ENCODE measurements around the gene SGK2. TPM values are rescaled to one million over a fixed set of nuclear protein-coding genes. Genes with fewer than 3 reads are reported as not detected.

SGK2 gene
- total and polyA plus RNA-seq, 2 experiments from 2014 or later: 0.42 TPM; not detected in 1

- TF ChIP-seq ZNF462 (CRISPR knock-in tag; IDR thresholded peaks at IDR 0.05) (no peak), EZH2phosphoT487 (IDR thresholded peaks at IDR 0.05; ENCODE audit: unreplicated experiment) (no peak)
These were observed 8.4 kb upstream of the SGK2 start (continued) for GRCh38 chr20:43550456-43550855.

- Mint-ChIP-seq H3K4me1 (peaks cover 7% of the 10 kb centered on the region; the same call in 2 of the 3 replicates), H3K9me3 (no peaks in the 10 kb centered on the region), H3K4me3 (no peak overlapping the region), H3K27ac (no peak overlapping the region), H3K36me3 (ENCODE audit: low read depth) (no peaks in the 10 kb centered on the region; the same call in 2 of the 3 replicates), H3K27me3 (ENCODE audit: insufficient read depth, low read depth, poor library complexity) (peaks cover 3% of the 10 kb centered on the region)
- no peaks in the 10 kb centered on the region for H3K36me3 ChIP-seq (ENCODE audit: insufficient read depth)
- no peaks in the 10 kb centered on the region for H3K4me1 ChIP-seq (ENCODE audit: insufficient read depth)
- no peaks in the 10 kb centered on the region for H4K20me1 ChIP-seq (replicated peaks; ENCODE audit: insufficient read depth)
- no peaks in the 10 kb centered on the region for H3K9me2 ChIP-seq (ENCODE audit: insufficient read depth)
- no peak for TF ChIP-seq EZH2 (IDR thresholded peaks at IDR 0.05; ENCODE audit: low read depth, unreplicated experiment)
- TF ChIP-seq CREB1 (CRISPR knock-in tag; IDR thresholded peaks at IDR 0.05; ENCODE audit: low read depth): no peak
- no peak for TF ChIP-seq ZNF462 (CRISPR knock-in tag; IDR thresholded peaks at IDR 0.05)
- DNase-seq (ENCODE audit: low spot score) (no peak), ATAC-seq (no peak)
- H3K4me3 ChIP-seq: no peak overlapping the region
- H2AFZ ChIP-seq: no peak overlapping the region
- H3K79me2 ChIP-seq (replicated peaks; ENCODE audit: insufficient read depth): no peaks in the 10 kb centered on the region
- H3F3A ChIP-seq (replicated peaks; ENCODE audit: low read depth): no peaks in the 10 kb centered on the region
- no peak overlapping the region for H3K4me2 ChIP-seq
- no peaks in the 10 kb centered on the region for H3K27me3 ChIP-seq (ENCODE audit: insufficient read depth)
- H3K27ac ChIP-seq (ENCODE audit: low read depth): no peak overlapping the region
These were observed 4.5 kb upstream of the SGK2 start for GRCh38 chr20:43554369-43554768.

All from GM23338 (cell line).